DND-41 (cell line): Measurements from ENCODE around the gene SRSF12.

Experiments
- ATAC-seq: fragments of 200-7000 bp; cut with Tn5 transposase; 3 replicates; pipeline ENCODE4 v1.9.1; 2021; ENCODE audit warnings: low read depth; ENCODE audit not compliant: insufficient read depth
- DNase-seq: peaks from one replicate; pipeline ENCODE4 v3.0.0-alpha.2; 2020
- H2AFZ ChIP-seq: 2 replicates; pipeline ENCODE4 v1.6.0; 2012; ENCODE audit warnings: low read depth, low read length
- H3K27ac ChIP-seq: 2 replicates; pipeline ENCODE4 v1.5.1; 2012; ENCODE audit warnings: low read length, inconsistent platforms
- H3K27me3 ChIP-seq: fragments of 200-600 bp; sonication (generic); 2 replicates; pipeline ENCODE4 v1.6.0; 2012; ENCODE audit warnings: low read length, mild to moderate bottlenecking, inconsistent platforms; ENCODE audit not compliant: insufficient read depth, poor library complexity
- H3K36me3 ChIP-seq: 2 replicates; pipeline ENCODE4 v1.5.1; 2012; ENCODE audit warnings: low read length, inconsistent platforms; ENCODE audit not compliant: insufficient read depth
- H3K4me1 ChIP-seq: 2 replicates; pipeline ENCODE4 v1.5.1; 2012; ENCODE audit warnings: mild to moderate bottlenecking, low read length; ENCODE audit not compliant: insufficient read depth
- H3K4me2 ChIP-seq: 2 replicates; pipeline ENCODE4 v1.6.0; 2012; ENCODE audit warnings: mild to moderate bottlenecking, moderate library complexity, low read length, inconsistent platforms; ENCODE audit not compliant: insufficient read depth
- H3K4me3 ChIP-seq, 2 experiments: fragments of 200-600 bp in 1 of 2; shearing (Covaris generic) in 1 of 2; 2 replicates each; pipeline ENCODE4 v1.5.1; 2012 to 2016; ENCODE audit warnings: inconsistent platforms in 2 of 2, low read length in 2 of 2, mild to moderate bottlenecking in 2 of 2, low read depth in 1 of 2, moderate library complexity in 1 of 2
- H3K79me2 ChIP-seq: 2 replicates; pipeline ENCODE4 v1.6.0; 2012; ENCODE audit warnings: low read length, inconsistent platforms; ENCODE audit not compliant: insufficient read depth
- H3K9ac ChIP-seq: 2 replicates; pipeline ENCODE4 v1.6.0; 2012; ENCODE audit warnings: low read depth, mild to moderate bottlenecking, inconsistent platforms, low read length, moderate library complexity
- H3K9me3 ChIP-seq: 2 replicates; pipeline ENCODE4 v1.5.1; 2012; ENCODE audit warnings: low read length, moderate library complexity, mild to moderate bottlenecking, inconsistent platforms; ENCODE audit not compliant: insufficient read depth, severe bottlenecking
- H4K20me1 ChIP-seq: 2 replicates; pipeline ENCODE4 v1.6.0; 2012; ENCODE audit warnings: low read length; ENCODE audit not compliant: insufficient read depth
- CTCF ChIP-seq: IDR thresholded peaks from 2 replicates; pipeline ENCODE4 v1.5.1; 2012; ENCODE audit warnings: borderline replicate concordance, low read length, moderate library complexity, mild to moderate bottlenecking; ENCODE audit not compliant: poor library complexity, severe bottlenecking; ENCODE audit errors: extremely low read depth
- EZH2 ChIP-seq: IDR thresholded peaks from 3 replicates; pipeline ENCODE4 v1.6.1; 2012; ENCODE audit warnings: borderline replicate concordance, low read depth, mild to moderate bottlenecking, moderate library complexity, low read length, inconsistent platforms; ENCODE audit not compliant: severe bottlenecking

SRSF12 gene

DNA sequence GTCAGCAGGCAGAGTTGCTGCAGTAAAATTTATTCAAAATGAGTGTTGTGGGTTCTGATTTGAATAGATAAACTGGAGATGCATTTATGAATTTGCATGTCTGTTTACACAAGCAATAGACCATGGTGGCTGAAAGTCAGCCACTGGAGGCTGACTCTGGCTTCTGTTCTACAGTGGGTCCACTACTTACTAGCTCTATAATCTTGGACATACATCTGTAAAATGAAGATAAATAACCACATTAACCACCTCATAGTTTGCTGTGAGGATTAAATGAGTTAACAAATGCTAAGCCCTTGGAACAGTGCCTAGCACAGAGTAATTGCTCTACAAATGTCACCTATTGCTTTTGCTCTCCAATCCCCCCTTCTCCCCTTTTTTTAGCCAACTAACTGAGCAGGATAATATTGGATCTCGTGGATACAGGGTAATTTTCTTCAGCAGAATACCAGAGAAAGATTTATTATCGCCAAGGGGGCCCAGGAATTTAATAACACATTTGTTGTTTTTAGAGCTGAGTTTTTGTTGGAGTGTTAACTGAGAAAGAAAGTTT is 26.6 kb upstream of the SRSF12 start:
- TF ChIP-seq CTCF (no peak), EZH2 (no peak)
- no peak overlapping the region for H3K4me2 ChIP-seq
- no peak overlapping the region for H3K27ac ChIP-seq
- no peaks in the 10 kb centered on the region for H3K9me3 ChIP-seq
- no peak overlapping the region for H3K9ac ChIP-seq
- H3K4me3 ChIP-seq, result no peak overlapping the region
- DNase-seq, result no peak
- ATAC-seq, result no peak
- peaks cover 34% of the 10 kb centered on the region for H3K79me2 ChIP-seq
- peaks cover 6% of the 10 kb centered on the region; the same call in 1 of the 2 replicates for H4K20me1 ChIP-seq
- no peak overlapping the region for H2AFZ ChIP-seq
- peaks cover 42% of the 10 kb centered on the region for H3K4me1 ChIP-seq
- no peaks in the 10 kb centered on the region for H3K27me3 ChIP-seq
- H3K36me3 ChIP-seq, result peaks cover 10% of the 10 kb centered on the region

- Histone ChIP-seq H2AFZ (no peak overlapping the region), H3K36me3 (no peaks in the 10 kb centered on the region)
Observed at GRCh38 chr6:89140347-89141156, 22.7 kb upstream of the SRSF12 start.

DNA sequence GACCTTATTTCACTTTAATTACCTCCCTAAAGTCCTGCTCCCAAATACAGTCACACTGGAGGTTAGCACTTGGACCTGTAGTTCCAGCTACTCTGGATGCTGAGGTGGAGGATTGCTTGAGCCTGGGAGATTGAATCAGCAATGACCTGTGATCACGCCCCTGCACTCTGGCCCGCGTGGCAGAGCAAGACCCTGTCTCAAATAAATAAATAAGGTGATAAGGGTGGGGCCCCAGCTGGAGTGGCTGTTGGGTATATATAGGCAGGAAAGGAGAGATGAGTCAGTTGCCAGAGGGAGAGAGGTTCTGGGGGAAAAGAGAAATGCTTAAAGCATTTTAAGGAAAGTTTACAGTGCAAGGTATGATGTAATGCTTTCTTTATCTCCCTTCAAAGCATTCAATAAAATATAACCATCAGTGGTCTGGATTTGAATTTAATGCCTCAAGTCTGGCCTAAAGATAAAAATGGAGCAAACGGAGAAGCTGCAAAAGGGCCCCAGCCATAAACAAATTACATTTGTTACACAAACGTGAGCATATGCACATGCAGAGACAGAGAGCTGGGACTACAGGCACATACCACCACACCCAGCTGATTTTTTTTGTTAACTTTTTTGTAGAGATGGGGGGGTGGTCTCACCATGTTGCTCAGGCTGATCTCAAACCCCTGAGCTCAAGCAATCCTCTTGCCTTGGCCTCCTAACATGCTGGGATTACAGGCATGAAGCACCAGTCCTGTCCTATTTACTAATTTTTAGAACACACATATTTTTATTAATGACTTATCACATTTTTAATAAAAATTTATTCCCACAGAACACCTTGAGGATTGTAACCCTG is 21.9 kb upstream of the SRSF12 start:
- H4K20me1 ChIP-seq, result no peaks in the 10 kb centered on the region
- H3K9ac ChIP-seq, result no peak overlapping the region
- H3K27me3 ChIP-seq, result no peaks in the 10 kb centered on the region
- H3K4me3 ChIP-seq, result no peak overlapping the region
- no peaks in the 10 kb centered on the region for H3K36me3 ChIP-seq
- H3K4me1 ChIP-seq, result peaks cover 3% of the 10 kb centered on the region; the same call in 1 of the 2 replicates
- H2AFZ ChIP-seq, result no peak overlapping the region
- H3K79me2 ChIP-seq, result no peaks in the 10 kb centered on the region
- no peaks in the 10 kb centered on the region for H3K9me3 ChIP-seq
- no peak for DNase-seq
- no peak for ATAC-seq
- no peak overlapping the region for H3K4me2 ChIP-seq
- TF ChIP-seq EZH2 (no peak), CTCF (no peak)
- no peak overlapping the region for H3K27ac ChIP-seq

More at GRCh38 chr6:89140347-89141156, 22.7 kb upstream of the SRSF12 start:
- ATAC-seq (no peak), DNase-seq (no peak)
- peaks cover 11% of the 10 kb centered on the region for H3K4me1 ChIP-seq
- H3K79me2 ChIP-seq, result no peaks in the 10 kb centered on the region
- H3K27ac ChIP-seq, result no peak overlapping the region
- no peak overlapping the region for H3K4me2 ChIP-seq
- H3K9me3 ChIP-seq, result no peaks in the 10 kb centered on the region
- H3K27me3 ChIP-seq, result no peaks in the 10 kb centered on the region
- no peaks in the 10 kb centered on the region for H4K20me1 ChIP-seq
- H3K9ac ChIP-seq, result no peak overlapping the region
- H3K4me3 ChIP-seq, result no peak overlapping the region
- TF ChIP-seq EZH2 (no peak), CTCF (no peak)
